IPS-20b (cell line): ENCODE results near the gene STX16.

Source experiments
- H3K27ac ChIP-seq: one replicate; pipeline ENCODE4 v1.5.1; 2013; ENCODE audit warnings: low read length
- H3K27me3 ChIP-seq: 2 replicates; pipeline ENCODE4 v1.6.1; 2013; ENCODE audit warnings: mild to moderate bottlenecking, low read length, inconsistent platforms; ENCODE audit not compliant: insufficient read depth
- H3K36me3 ChIP-seq: 2 replicates; pipeline ENCODE4 v1.6.1; 2013; ENCODE audit warnings: low read depth, mild to moderate bottlenecking, inconsistent platforms, low read length, moderate library complexity; ENCODE audit not compliant: insufficient read depth
- H3K4me1 ChIP-seq: 2 replicates; pipeline ENCODE4 v1.6.1; 2013; ENCODE audit warnings: mild to moderate bottlenecking, control low read depth, inconsistent platforms, low read length, moderate library complexity; ENCODE audit not compliant: insufficient read depth
- H3K4me3 ChIP-seq: 2 replicates; pipeline ENCODE4 v1.5.1; 2013; ENCODE audit warnings: mild to moderate bottlenecking, low read length, inconsistent platforms
- H3K9ac ChIP-seq: 2 replicates; pipeline ENCODE4 v1.6.1; 2013; ENCODE audit warnings: low read depth, mild to moderate bottlenecking, inconsistent platforms, low read length, moderate library complexity
- H3K9me3 ChIP-seq: 2 replicates; pipeline ENCODE4 v1.6.1; 2013; ENCODE audit warnings: mild to moderate bottlenecking, low read depth, low read length, inconsistent platforms; ENCODE audit not compliant: insufficient read depth

STX16 gene, protein sequence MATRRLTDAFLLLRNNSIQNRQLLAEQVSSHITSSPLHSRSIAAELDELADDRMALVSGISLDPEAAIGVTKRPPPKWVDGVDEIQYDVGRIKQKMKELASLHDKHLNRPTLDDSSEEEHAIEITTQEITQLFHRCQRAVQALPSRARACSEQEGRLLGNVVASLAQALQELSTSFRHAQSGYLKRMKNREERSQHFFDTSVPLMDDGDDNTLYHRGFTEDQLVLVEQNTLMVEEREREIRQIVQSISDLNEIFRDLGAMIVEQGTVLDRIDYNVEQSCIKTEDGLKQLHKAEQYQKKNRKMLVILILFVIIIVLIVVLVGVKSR

DNA sequence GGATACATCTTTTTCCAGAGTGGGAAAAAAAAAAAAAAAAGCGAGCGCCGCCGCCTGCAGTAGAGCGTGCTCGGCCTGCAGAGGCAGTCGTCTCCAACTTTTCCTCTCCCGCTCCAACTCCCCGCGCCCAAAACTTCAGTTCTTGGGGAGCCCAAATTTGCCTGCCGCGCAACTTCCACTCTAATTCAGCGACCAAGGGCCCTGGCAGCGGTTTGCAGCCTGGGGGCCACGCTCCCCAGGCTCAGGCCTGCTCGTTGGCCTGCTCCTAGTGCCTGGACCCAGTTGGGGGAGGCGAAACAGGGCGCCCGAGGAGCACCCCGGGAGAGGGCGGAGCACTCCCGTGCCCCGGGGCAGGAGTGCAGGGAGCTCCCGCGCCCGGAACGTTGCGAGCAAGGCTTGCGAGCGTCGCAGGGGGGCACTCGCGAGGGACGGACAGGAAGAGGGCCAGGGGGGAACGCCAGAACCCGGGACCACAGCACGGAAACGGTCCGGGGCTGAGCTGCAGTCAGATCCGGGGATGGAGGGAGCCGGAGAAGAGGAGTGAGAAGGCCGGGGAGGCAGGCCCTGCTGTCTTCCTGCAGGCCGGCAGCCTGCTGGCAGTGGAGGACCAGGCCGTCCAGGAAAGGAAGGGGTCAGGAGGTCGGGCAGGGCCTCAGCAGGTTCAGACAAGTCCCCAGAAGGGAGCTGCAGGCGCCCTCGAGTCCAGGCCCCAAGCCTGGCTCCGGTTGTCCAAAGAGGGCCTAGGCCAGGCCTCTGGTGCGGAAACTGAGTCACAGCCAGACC is at the start of gene STX16:
Gene STX16, plus strand, starts transcription at position 508 of the 783 bp plus-strand sequence. CDS start 724 bp downstream, outside the sequence.
- Histone ChIP-seq H3K27ac (peak within 1 kb of the TSS; percentile 69), H3K4me3 (peak within 1 kb of the TSS; percentile 78), H3K36me3 (peaks cover 7% of the 10 kb centered on the region; the same call in 1 of the 2 replicates), H3K9ac (peak within 1 kb of the TSS; percentile 97), H3K27me3 (peaks cover 13% of the 10 kb centered on the region; the same call in 1 of the 2 replicates), H3K4me1 (peaks cover 28% of the 10 kb centered on the region), H3K9me3 (no peaks in the 10 kb centered on the region)

DNA sequence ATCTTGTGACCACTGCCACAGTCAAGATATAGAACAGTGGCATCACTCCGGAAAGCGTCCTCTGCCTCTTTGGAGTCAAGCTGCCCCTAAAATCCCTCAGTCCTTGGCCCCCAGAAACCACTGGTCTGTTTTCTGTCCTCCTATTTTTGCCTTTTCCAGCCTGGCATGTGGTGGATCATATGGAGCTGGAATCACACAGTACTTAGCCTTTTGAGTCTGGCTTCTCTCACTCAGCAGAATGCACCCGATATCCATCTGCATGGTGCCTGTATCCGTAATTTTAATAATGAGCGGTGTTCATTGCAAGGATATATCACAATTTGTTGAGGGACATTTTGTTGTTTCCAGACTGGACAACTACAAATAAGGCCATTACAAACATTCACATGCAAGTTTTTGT is 49.0 kb upstream of the STX16 start:
- Histone ChIP-seq H3K27me3 (no peaks in the 10 kb centered on the region), H3K4me3 (no peak overlapping the region), H3K36me3 (no peaks in the 10 kb centered on the region), H3K9me3 (no peaks in the 10 kb centered on the region), H3K9ac (no peak overlapping the region), H3K4me1 (no peaks in the 10 kb centered on the region), H3K27ac (no peak overlapping the region)

DNA sequence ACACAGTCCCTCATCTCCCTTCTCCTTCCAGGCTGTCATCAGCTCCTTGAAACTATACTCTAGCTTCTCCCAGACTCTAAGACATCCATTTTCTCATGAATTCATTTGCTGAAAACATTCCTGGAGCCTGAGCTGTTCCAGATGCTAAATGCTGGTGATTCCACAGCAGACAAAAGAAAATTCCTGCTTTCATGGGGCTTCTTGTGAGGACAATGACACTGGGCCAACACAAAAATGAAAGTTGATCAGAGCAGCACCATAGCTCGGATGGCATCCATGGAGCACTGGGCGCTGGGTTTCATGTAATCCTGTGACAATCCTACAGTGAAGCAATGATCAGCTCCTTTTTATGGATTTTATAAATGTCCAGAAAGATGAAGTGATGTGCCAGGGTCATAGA is 47.4 kb upstream of the STX16 start:
- H3K27me3 ChIP-seq: no peaks in the 10 kb centered on the region
- H3K9me3 ChIP-seq: no peaks in the 10 kb centered on the region
- no peak overlapping the region for H3K27ac ChIP-seq

DNA sequence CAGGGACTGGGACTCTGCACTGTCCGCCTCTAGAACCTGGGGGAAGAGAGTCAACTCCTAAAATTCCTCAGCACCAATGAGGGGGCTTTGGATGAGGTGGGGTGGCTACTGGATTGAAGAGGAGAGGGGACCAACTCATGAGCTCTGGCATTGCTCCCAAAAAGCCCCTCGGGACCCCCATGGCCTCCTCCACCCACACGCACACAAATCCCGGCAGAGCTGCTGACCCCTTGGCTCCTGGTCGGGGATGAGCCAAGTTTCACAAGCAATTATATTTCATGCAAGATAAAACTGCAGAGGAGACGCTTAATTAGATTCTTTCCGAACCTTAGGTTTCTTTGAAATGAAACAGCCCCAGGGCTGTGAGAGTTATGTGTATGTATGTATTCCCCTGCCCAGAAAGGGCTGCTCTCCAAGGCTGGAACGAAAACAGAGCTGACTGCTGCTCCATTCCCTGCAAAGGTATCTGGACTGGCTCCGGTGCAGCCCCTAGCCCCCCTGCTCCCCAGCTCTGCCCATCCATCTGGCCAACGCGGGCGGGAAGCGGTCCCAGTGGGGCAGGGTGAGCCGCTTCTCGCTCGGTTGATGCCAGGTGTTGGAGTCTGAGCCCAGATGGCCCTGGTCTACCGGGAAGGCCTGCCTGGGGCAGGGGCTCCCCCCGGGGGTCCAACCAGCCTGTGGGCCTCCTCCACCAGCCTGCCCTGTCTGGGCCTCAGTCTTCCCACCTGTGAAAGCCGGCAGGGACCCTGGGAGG is 46.8 kb upstream of the STX16 start:
- H3K4me3 ChIP-seq: no peak overlapping the region
- H3K27ac ChIP-seq: no peak overlapping the region
- no peaks in the 10 kb centered on the region for H3K36me3 ChIP-seq
- no peak overlapping the region for H3K9ac ChIP-seq
- no peaks in the 10 kb centered on the region for H3K9me3 ChIP-seq
- no peaks in the 10 kb centered on the region for H3K27me3 ChIP-seq
- no peaks in the 10 kb centered on the region for H3K4me1 ChIP-seq

More for the DNA sequence above, 47.4 kb upstream of the STX16 start:
- Histone ChIP-seq H3K4me3 (no peak overlapping the region), H3K4me1 (no peaks in the 10 kb centered on the region), H3K9ac (no peak overlapping the region), H3K36me3 (no peaks in the 10 kb centered on the region)

DNA sequence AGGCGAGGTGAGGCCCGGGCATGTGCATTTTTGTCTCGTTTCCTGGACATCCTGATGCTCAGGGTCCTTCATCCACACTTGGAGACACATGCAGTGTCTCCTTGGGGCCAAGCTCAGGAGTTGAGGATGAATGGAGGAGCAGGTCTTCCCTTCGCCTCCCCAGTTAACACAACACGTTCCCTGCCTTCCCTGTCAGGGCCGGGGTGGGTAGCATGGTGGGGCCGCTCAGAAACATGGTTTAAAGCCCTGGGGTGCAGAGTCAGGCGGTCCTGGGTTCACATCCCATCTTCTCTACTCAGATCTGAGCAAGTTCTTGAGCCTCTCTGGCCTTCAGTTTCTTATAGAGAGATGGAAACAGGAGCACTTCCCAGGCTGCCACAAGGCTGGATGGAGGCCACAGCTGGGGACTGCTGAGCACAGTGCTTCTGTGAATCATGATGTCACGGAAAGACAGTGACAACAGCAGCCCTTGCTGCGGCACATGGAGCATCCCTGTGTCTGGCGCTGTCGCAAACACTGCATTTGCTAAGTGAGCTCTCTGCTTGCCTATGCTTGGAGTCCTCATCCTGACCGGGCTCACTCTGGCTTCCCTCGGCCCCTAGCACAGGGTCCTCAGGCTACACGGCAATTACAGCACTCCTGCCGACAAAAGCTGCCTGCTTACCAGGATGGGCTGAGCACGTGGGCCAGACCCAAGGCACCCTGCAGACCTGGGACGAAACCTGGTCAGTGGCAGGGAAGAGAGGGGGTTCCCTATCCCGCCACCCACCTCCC is 45.6 kb upstream of the STX16 start:
- Histone ChIP-seq H3K9ac (no peak overlapping the region), H3K4me1 (no peaks in the 10 kb centered on the region), H3K36me3 (no peaks in the 10 kb centered on the region), H3K27ac (no peak overlapping the region), H3K4me3 (no peak overlapping the region), H3K27me3 (no peaks in the 10 kb centered on the region), H3K9me3 (no peaks in the 10 kb centered on the region)

DNA sequence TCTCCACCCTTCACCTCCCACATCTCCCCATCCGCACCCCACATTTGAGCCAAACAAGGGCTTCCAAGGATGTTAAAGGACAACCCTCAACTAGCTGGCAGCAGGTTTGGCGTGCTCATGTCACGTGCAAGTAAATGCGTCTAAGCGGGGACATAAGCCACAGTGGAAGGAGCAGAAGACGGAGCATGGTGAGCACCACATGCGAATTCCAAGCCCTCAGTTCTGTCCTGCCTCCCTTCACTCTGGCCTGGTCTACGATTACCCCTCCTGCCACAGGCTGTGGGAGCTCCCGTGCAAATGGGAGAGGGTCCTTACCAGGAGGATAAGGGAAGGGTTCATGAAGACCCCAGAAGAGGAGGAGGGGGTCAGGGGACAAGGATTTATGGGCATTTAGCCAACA is 44.9 kb upstream of the STX16 start:
- Histone ChIP-seq H3K27me3 (no peaks in the 10 kb centered on the region), H3K36me3 (no peaks in the 10 kb centered on the region), H3K9ac (no peak overlapping the region), H3K4me3 (no peak overlapping the region), H3K9me3 (no peaks in the 10 kb centered on the region), H3K27ac (no peak overlapping the region), H3K4me1 (no peaks in the 10 kb centered on the region)

DNA sequence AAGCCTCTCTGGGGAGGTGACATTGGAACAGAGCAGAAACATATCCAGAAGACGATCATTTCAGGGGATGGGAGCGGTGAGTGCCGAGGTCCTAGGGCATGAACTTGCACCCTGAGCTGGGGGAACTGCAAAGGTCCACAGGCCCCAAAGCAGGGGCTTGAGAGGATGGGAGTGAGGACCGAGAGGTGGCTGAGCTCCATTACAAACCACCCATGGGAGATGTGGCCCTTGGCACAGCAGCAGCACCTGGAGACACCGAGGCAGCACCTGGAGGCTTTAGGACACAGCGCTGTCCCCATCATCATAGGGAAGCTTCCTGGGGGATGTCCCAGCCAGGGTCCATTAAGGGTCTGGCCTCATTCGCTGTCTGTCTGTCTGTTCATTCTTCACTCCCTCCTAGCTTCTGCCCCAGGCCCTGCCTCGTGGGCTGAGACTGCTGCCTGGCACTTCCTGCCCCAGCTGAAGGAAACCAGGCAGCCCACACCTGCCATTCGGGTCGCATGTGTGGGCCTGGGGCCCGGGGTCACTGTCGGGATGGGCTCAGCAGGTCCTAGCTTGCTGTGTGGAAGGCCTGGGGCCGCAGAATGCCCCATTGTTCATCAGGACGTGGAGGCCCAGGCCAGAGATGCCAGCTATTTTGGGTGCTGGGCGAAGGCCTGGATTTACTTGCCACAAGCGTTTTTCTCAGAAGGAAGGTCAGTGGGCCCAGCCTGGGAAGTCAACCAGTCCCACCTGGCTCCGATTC is 42.8 kb upstream of the STX16 start:
- Histone ChIP-seq H3K4me3 (no peak overlapping the region), H3K4me1 (no peaks in the 10 kb centered on the region), H3K9ac (no peak overlapping the region), H3K27me3 (no peaks in the 10 kb centered on the region), H3K36me3 (no peaks in the 10 kb centered on the region), H3K9me3 (no peaks in the 10 kb centered on the region), H3K27ac (no peak overlapping the region)

DNA sequence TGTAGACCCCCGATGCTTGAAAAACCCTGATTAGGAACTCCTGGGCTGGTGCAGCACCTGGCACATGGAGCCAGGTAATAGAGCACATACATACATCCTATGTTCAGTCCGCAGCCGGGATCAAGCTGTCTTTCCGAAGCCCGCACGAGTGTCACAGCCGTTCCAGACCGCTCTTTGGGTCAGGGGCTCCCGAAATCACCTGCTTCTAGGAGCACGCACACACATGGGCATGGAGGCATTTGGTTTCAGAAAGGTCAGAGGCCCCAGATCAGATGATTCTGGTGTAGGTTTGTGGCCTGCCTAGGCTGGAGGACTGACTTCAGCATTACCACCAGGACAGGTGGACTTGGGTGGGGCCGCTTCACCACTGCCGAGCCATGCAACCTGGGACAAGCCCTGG is 42.1 kb upstream of the STX16 start:
- no peak overlapping the region for H3K4me3 ChIP-seq
- no peak overlapping the region for H3K27ac ChIP-seq
- H3K9me3 ChIP-seq: no peaks in the 10 kb centered on the region
- no peaks in the 10 kb centered on the region for H3K27me3 ChIP-seq
- H3K4me1 ChIP-seq: no peaks in the 10 kb centered on the region
- H3K9ac ChIP-seq: no peak overlapping the region
- H3K36me3 ChIP-seq: no peaks in the 10 kb centered on the region

DNA sequence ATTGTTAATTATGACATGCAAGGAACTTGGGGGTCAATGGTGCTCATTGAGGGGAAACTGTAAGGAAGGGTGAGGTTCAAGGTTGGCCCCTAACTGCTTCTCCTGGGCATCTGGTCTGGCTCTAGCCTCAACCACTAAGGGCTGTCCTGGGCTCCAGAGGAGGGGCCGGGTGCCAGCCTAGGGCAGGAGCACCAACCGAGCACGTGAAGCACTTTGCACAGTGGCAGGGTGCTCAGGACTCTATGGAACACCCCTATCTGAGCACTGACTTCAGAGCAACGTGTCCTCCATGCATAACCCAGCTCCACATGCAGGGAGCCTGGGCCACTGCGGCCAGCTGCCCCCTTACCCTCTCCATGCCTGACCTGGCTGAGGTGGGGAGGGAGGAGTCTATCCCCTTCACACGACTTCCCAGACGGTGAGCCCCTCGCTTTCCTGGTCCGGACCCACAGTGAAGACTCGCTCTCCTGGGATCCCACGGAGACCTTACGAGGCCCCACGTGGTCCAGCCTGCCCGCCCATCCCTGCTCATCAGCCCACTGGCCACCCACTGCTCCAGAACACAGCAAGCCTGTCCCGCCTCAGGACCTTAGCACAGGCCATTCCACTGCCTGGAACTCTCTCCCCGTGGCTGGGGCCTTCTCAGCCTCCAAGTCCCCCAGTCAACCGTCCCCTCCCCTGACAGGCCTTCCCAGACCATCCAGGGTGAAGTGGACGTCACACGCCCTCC is 40.8 kb upstream of the STX16 start:
- Histone ChIP-seq H3K27ac (no peak overlapping the region), H3K9ac (no peak overlapping the region), H3K27me3 (no peaks in the 10 kb centered on the region)

DNA sequence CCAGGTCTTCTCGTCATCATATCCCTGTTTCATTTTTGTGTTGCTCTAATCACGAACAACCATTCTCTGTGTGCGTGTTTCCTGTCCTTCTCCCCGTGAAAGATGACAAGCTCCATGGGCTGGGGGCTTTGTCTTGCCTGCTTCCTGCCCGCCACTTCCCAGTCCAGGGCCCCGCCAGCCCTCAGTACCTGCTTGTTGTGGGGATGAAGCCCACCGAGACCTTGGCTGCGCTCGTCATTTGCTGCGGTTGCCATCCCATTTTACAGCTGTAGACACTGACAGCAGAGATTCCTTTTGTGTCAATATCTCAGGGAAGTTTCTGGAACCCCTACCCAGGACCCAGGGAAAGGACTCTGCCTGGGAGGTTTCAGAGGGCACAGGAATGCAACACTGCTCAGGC is 40.3 kb upstream of the STX16 start:
- Histone ChIP-seq H3K27ac (no peak overlapping the region), H3K36me3 (no peaks in the 10 kb centered on the region), H3K4me3 (no peak overlapping the region), H3K9ac (no peak overlapping the region), H3K4me1 (no peaks in the 10 kb centered on the region), H3K9me3 (no peaks in the 10 kb centered on the region), H3K27me3 (no peaks in the 10 kb centered on the region)

More for the DNA sequence above, 40.8 kb upstream of the STX16 start:
- Histone ChIP-seq H3K4me3 (no peak overlapping the region), H3K9me3 (no peaks in the 10 kb centered on the region), H3K36me3 (no peaks in the 10 kb centered on the region), H3K4me1 (no peaks in the 10 kb centered on the region)
